Measurements from ENCODE around the gene ADAMTS1.

ADAMTS1 gene

DNA sequence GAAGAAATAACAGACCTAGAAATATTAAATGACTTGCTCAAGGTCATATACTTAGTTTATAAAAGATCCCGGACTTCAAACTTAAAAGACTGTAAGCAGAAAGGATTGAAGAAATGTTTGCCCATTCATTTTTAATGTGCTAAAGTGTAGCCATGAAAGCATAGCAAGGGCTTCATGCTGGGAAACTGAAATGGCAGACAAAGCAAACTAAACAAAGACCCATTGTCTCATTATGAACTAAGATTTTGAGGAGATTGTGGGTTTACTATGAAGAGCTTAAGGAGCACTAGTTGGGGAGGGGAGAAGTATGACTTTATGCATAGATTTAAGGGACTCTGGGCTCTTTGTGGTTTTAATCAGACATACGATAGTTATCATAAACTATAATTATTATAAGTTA, 26.3 kb downstream of the ADAMTS1 start (continued):
- TF ChIP-seq, protein P1, sequence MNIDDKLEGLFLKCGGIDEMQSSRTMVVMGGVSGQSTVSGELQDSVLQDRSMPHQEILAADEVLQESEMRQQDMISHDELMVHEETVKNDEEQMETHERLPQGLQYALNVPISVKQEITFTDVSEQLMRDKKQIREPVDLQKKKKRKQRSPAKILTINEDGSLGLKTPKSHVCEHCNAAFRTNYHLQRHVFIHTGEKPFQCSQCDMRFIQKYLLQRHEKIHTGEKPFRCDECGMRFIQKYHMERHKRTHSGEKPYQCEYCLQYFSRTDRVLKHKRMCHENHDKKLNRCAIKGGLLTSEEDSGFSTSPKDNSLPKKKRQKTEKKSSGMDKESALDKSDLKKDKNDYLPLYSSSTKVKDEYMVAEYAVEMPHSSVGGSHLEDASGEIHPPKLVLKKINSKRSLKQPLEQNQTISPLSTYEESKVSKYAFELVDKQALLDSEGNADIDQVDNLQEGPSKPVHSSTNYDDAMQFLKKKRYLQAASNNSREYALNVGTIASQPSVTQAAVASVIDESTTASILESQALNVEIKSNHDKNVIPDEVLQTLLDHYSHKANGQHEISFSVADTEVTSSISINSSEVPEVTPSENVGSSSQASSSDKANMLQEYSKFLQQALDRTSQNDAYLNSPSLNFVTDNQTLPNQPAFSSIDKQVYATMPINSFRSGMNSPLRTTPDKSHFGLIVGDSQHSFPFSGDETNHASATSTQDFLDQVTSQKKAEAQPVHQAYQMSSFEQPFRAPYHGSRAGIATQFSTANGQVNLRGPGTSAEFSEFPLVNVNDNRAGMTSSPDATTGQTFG (tag by site-specific recombination; IDR thresholded peaks at IDR 0.05; ENCODE audit: borderline replicate concordance) = no peak
- no peak for TF ChIP-seq KLF10 (tag by site-specific recombination; IDR thresholded peaks at IDR 0.05)

DNA sequence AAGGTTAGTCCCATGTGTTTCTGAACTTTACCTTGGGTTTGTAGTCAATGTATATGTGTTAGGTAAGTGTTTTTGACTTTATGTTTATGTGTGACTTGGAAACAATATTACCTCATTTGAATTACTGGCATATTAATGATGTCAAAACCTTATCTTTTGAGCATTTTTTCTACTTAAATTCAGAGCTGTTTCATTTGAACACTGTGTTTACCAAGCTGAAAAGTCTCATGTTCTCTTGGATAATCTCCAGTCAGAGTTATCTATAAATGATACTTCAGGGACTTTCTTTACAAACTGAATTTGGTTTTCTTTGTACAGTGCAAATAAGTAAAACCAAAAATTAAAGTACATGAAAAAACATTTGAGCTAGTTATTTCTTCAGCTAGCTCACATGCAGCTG, 30.0 kb downstream of the ADAMTS1 start:
- Histone ChIP-seq H3K4me1 (ENCODE audit: control insufficient read depth, insufficient read depth, low read length) (no peaks in the 10 kb centered on the region), H3K36me3 (ENCODE audit: control insufficient read depth in 2 of 2, insufficient read depth in 1 of 2, low read length in 2 of 2) (no peaks in the 10 kb centered on the region), H3K9me3 (ENCODE audit: control insufficient read depth, insufficient read depth, low read depth, low read length) (no peaks in the 10 kb centered on the region), H3K27ac (ENCODE audit: extremely low read depth, low read depth, low read length) (no peak overlapping the region), H3K4me3 (ENCODE audit: low read depth, low read length) (no peak overlapping the region)
- ChIA-PET CTCF (interaction anchor here (0.6 to 3.0 kb wide), 22 partner anchors 8 to 885 kb away, joined by 3 to 24 read pairs (median 8); partner anchors contain the start of gene ADAMTS1), POLR2A (interaction anchor here (1.5 to 3.3 kb wide), 2 partner anchors 24 to 29 kb away, joined by 3 to 34 read pairs; partner anchors contain the start of gene ADAMTS1)
- TF ChIP-seq, protein P2, sequence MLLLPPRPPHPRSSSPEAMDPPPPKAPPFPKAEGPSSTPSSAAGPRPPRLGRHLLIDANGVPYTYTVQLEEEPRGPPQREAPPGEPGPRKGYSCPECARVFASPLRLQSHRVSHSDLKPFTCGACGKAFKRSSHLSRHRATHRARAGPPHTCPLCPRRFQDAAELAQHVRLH (tag by site-specific recombination; IDR thresholded peaks at IDR 0.05) = no peak
- TF ChIP-seq ZFHX2 (tag by site-specific recombination; conservative IDR thresholded peaks at IDR 0.05) (no peak), ZNF558 (tag by site-specific recombination; IDR thresholded peaks at IDR 0.05) (no peak), ZBTB17 (tag by site-specific recombination; IDR thresholded peaks at IDR 0.05) (no peak), ZNF214 (tag by site-specific recombination; IDR thresholded peaks at IDR 0.05; ENCODE audit: borderline replicate concordance) (no peak), ZBTB7A (tag by site-specific recombination; IDR thresholded peaks at IDR 0.05; ENCODE audit: low read depth) (no peak), ZNF701 (tag by site-specific recombination; IDR thresholded peaks at IDR 0.05) (no peak), ZNF571 (tag by site-specific recombination; IDR thresholded peaks at IDR 0.05) (no peak), ZNF426 (tag by site-specific recombination; IDR thresholded peaks at IDR 0.05) (no peak), ZNF391 (tag by site-specific recombination; IDR thresholded peaks at IDR 0.05; ENCODE audit: borderline replicate concordance, low read depth) (no peak)
- TF ChIP-seq, protein P3, sequence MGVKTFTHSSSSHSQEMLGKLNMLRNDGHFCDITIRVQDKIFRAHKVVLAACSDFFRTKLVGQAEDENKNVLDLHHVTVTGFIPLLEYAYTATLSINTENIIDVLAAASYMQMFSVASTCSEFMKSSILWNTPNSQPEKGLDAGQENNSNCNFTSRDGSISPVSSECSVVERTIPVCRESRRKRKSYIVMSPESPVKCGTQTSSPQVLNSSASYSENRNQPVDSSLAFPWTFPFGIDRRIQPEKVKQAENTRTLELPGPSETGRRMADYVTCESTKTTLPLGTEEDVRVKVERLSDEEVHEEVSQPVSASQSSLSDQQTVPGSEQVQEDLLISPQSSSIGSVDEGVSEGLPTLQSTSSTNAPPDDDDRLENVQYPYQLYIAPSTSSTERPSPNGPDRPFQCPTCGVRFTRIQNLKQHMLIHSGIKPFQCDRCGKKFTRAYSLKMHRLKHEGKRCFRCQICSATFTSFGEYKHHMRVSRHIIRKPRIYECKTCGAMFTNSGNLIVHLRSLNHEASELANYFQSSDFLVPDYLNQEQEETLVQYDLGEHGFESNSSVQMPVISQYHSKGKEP (tag by site-specific recombination; IDR thresholded peaks at IDR 0.05) = no peak
- TF ChIP-seq, protein P4, sequence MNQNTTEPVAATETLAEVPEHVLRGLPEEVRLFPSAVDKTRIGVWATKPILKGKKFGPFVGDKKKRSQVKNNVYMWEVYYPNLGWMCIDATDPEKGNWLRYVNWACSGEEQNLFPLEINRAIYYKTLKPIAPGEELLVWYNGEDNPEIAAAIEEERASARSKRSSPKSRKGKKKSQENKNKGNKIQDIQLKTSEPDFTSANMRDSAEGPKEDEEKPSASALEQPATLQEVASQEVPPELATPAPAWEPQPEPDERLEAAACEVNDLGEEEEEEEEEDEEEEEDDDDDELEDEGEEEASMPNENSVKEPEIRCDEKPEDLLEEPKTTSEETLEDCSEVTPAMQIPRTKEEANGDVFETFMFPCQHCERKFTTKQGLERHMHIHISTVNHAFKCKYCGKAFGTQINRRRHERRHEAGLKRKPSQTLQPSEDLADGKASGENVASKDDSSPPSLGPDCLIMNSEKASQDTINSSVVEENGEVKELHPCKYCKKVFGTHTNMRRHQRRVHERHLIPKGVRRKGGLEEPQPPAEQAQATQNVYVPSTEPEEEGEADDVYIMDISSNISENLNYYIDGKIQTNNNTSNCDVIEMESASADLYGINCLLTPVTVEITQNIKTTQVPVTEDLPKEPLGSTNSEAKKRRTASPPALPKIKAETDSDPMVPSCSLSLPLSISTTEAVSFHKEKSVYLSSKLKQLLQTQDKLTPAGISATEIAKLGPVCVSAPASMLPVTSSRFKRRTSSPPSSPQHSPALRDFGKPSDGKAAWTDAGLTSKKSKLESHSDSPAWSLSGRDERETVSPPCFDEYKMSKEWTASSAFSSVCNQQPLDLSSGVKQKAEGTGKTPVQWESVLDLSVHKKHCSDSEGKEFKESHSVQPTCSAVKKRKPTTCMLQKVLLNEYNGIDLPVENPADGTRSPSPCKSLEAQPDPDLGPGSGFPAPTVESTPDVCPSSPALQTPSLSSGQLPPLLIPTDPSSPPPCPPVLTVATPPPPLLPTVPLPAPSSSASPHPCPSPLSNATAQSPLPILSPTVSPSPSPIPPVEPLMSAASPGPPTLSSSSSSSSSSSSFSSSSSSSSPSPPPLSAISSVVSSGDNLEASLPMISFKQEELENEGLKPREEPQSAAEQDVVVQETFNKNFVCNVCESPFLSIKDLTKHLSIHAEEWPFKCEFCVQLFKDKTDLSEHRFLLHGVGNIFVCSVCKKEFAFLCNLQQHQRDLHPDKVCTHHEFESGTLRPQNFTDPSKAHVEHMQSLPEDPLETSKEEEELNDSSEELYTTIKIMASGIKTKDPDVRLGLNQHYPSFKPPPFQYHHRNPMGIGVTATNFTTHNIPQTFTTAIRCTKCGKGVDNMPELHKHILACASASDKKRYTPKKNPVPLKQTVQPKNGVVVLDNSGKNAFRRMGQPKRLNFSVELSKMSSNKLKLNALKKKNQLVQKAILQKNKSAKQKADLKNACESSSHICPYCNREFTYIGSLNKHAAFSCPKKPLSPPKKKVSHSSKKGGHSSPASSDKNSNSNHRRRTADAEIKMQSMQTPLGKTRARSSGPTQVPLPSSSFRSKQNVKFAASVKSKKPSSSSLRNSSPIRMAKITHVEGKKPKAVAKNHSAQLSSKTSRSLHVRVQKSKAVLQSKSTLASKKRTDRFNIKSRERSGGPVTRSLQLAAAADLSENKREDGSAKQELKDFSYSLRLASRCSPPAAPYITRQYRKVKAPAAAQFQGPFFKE (tag by site-specific recombination; IDR thresholded peaks at IDR 0.05; ENCODE audit: borderline replicate concordance) = no peak
- TF ChIP-seq, protein P5, sequence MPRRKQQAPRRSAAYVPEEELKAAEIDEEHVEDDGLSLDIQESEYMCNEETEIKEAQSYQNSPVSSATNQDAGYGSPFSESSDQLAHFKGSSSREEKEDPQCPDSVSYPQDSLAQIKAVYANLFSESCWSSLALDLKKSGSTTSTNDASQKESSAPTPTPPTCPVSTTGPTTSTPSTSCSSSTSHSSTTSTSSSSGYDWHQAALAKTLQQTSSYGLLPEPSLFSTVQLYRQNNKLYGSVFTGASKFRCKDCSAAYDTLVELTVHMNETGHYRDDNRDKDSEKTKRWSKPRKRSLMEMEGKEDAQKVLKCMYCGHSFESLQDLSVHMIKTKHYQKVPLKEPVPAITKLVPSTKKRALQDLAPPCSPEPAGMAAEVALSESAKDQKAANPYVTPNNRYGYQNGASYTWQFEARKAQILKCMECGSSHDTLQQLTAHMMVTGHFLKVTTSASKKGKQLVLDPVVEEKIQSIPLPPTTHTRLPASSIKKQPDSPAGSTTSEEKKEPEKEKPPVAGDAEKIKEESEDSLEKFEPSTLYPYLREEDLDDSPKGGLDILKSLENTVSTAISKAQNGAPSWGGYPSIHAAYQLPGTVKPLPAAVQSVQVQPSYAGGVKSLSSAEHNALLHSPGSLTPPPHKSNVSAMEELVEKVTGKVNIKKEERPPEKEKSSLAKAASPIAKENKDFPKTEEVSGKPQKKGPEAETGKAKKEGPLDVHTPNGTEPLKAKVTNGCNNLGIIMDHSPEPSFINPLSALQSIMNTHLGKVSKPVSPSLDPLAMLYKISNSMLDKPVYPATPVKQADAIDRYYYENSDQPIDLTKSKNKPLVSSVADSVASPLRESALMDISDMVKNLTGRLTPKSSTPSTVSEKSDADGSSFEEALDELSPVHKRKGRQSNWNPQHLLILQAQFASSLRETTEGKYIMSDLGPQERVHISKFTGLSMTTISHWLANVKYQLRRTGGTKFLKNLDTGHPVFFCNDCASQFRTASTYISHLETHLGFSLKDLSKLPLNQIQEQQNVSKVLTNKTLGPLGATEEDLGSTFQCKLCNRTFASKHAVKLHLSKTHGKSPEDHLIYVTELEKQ (tag by site-specific recombination; IDR thresholded peaks at IDR 0.05; ENCODE audit: borderline replicate concordance) = no peak
- TF ChIP-seq, protein P6, sequence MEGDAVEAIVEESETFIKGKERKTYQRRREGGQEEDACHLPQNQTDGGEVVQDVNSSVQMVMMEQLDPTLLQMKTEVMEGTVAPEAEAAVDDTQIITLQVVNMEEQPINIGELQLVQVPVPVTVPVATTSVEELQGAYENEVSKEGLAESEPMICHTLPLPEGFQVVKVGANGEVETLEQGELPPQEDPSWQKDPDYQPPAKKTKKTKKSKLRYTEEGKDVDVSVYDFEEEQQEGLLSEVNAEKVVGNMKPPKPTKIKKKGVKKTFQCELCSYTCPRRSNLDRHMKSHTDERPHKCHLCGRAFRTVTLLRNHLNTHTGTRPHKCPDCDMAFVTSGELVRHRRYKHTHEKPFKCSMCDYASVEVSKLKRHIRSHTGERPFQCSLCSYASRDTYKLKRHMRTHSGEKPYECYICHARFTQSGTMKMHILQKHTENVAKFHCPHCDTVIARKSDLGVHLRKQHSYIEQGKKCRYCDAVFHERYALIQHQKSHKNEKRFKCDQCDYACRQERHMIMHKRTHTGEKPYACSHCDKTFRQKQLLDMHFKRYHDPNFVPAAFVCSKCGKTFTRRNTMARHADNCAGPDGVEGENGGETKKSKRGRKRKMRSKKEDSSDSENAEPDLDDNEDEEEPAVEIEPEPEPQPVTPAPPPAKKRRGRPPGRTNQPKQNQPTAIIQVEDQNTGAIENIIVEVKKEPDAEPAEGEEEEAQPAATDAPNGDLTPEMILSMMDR (tag by site-specific recombination; IDR thresholded peaks at IDR 0.05) = no peak

Data from HEK293 (cell line).